Natural killer cell treated with Interleukin-12 subunit alpha and Interleukin-12 subunit beta and Interleukin-15 and Interleukin-18, amount 100 ng/mL, for 72 hours (primary cell): ENCODE results near the gene INTS7. TPM values are rescaled to one million over a fixed set of nuclear protein-coding genes. Genes with fewer than 3 reads are reported as not detected.

ENCODE experiments used
- ATAC-seq, 2 donors: fragments of 150-1000 bp; cut with Tn5 transposase in 1 of 2; sonication (Bioruptor Pico), chemical (Tn5 transposase) in 1 of 2; 2 replicates each; pipeline ENCODE4 v1.10.0; 2021
- DNase-seq: peaks from one replicate; pipeline ENCODE4 v3.0.0; 2022; ENCODE audit warnings: low spot score
- H3K27ac Mint-ChIP-seq, 2 donors: 1 replicate in 1 of 2; 2 replicates in 1 of 2; pipeline ENCODE4 v1.8.0; 2022; ENCODE audit warnings: mixed read lengths in 2 of 2, mild to moderate bottlenecking in 1 of 2, moderate library complexity in 1 of 2
- H3K27me3 Mint-ChIP-seq, 2 donors: 1 replicate in 1 of 2; 2 replicates in 1 of 2; pipeline ENCODE4 v1.8.0; 2022; ENCODE audit warnings: mixed read lengths in 2 of 2
- H3K36me3 Mint-ChIP-seq: one replicate; pipeline ENCODE4 v1.8.0; 2022; ENCODE audit warnings: mixed read lengths
- H3K4me1 Mint-ChIP-seq, 2 donors: 1 replicate in 1 of 2; 2 replicates in 1 of 2; pipeline ENCODE4 v1.8.0; 2022; ENCODE audit warnings: low read depth in 2 of 2, mixed read lengths in 2 of 2, mild to moderate bottlenecking in 1 of 2
- H3K4me3 Mint-ChIP-seq: one replicate; pipeline ENCODE4 v1.8.0; 2022; ENCODE audit warnings: mixed read lengths
- H3K9me3 Mint-ChIP-seq: 2 replicates; pipeline ENCODE4 v1.8.0; 2022; ENCODE audit warnings: mixed read lengths
- total RNA-seq, 2 donors: library from RNA; stranded (reverse); gene quantifications; one replicate each; pipeline ENCODE4 v1.2.3, GENCODE V29; 2022

INTS7 gene
- total RNA-seq, 2 donors from 2014 or later, result 32.9 to 41.8 TPM

- ATAC-seq, result no peak
- Mint-ChIP-seq H3K4me1 (peaks cover 5 to 10% of the 10 kb centered on the region in 2 donors), H3K36me3 (no peaks in the 10 kb centered on the region), H3K27me3 (peaks cover 0 to 7% of the 10 kb centered on the region in 2 donors), H3K4me3 (no peak overlapping the region), H3K9me3 (no peaks in the 10 kb centered on the region), H3K27ac (no peak overlapping the region)
- DNase-seq, result no peak
These were observed 142.8 kb downstream of the INTS7 start for GRCh38 chr1:211892577-211892976.

- DNase-seq, result no peak
- ATAC-seq, result no peak
- Mint-ChIP-seq H3K4me1 (peaks cover 7 to 13% of the 10 kb centered on the region in 2 donors), H3K9me3 (no peaks in the 10 kb centered on the region), H3K27ac (no peak overlapping the region), H3K4me3 (no peak overlapping the region), H3K27me3 (peaks cover 0 to 12% of the 10 kb centered on the region in 2 donors), H3K36me3 (no peaks in the 10 kb centered on the region)
These were observed 143.6 kb downstream of the INTS7 start for GRCh38 chr1:211891708-211892107.

Other genes with a start within 250 kb of the INTS7 start
- gene LPGAT1, start 204.8 kb downstream of the INTS7 start, total RNA-seq, result 10 to 100 TPM; 27.2 to 54.3 TPM
- gene DTL, start 191 bp upstream of the INTS7 start, total RNA-seq, result 10 to 100 TPM; 43.2 to 90.3 TPM
- 10 to 100 TPM; 32.7 to 37.6 TPM for gene PPP2R5A, start 249.9 kb upstream of the INTS7 start, total RNA-seq